Left lobe of liver (tissue), 2 donors: ENCODE measurements around the gene IVNS1ABP. TPM values are rescaled to one million over a fixed set of nuclear protein-coding genes. Genes with fewer than 3 reads are reported as not detected.
A peak's percentile ranks its signal among the peaks of the same experiment; 100 is the strongest.
"Not testable (repeated sequence)": the region's sequence is repeated elsewhere in the genome, so short reads cannot be mapped to it uniquely, and the experiment has no call there.

ENCODE experiments used
- ATAC-seq: fragments of 200-7000 bp; cut with Tn5 transposase; one replicate; pipeline ENCODE4 v1.9.1; 2020; ENCODE audit warnings: mild to moderate bottlenecking, moderate library complexity
- DNase-seq: peaks from one replicate; pipeline ENCODE4 v3.0.0-alpha.2; 2020; ENCODE audit warnings: low spot score
- total RNA-seq: library from RNA; stranded (reverse); gene quantifications from one replicate; pipeline ENCODE4 v1.2.1, GENCODE V29; 2021
- donor health status: DM: no; HTN: no; CAD: no; lungs with moderate emphysema.
- donor health status: DM: no; HTN: yes; CAD: no.

IVNS1ABP gene
- total RNA-seq, 1 donor from 2014 or later = 23.7 TPM

- DNase-seq (no peak), ATAC-seq (no peak)
Measured at GRCh38 chr1:185337246-185337645, 20.2 kb upstream of the IVNS1ABP start.

GRCh38 chr1:185334182-185334581 lies 17.1 kb upstream of the IVNS1ABP start:
- ATAC-seq (no peak), DNase-seq (no peak)

- ATAC-seq = no peak
- DNase-seq = no peak
Measured at GRCh38 chr1:185328255-185328654, 11.2 kb upstream of the IVNS1ABP start.

- DNase-seq = no peak
- no peak for ATAC-seq
Measured at GRCh38 chr1:185325413-185325812, 8.4 kb upstream of the IVNS1ABP start.

- no peak for ATAC-seq
- no peak for DNase-seq
Measured at GRCh38 chr1:185324118-185324517, 7.1 kb upstream of the IVNS1ABP start.

GRCh38 chr1:185322636-185323035 lies 5.6 kb upstream of the IVNS1ABP start:
- ATAC-seq (no peak), DNase-seq (no peak)

GRCh38 chr1:185321653-185322221 lies 4.7 kb upstream of the IVNS1ABP start:
- not testable (repeated sequence) for ATAC-seq, DNase-seq

- ATAC-seq, DNase-seq: not testable (repeated sequence)
Measured at GRCh38 chr1:185321104-185321503, 4.1 kb upstream of the IVNS1ABP start.

GRCh38 chr1:185319139-185319475 lies 2.1 kb upstream of the IVNS1ABP start:
- DNase-seq (no peak), ATAC-seq (no peak)

GRCh38 chr1:185318431-185319138 lies 1.5 kb upstream of the IVNS1ABP start:
- no peak for DNase-seq

GRCh38 chr1:185317886-185318310 lies 855 bp upstream of the IVNS1ABP start:
- ATAC-seq (no peak), DNase-seq (peak; percentile 49)

More at GRCh38 chr1:185318431-185319138, 1.5 kb upstream of the IVNS1ABP start:
- no peak for ATAC-seq

GRCh38 chr1:185316163-185317033 lies 645 bp downstream of the IVNS1ABP start:
- peak; percentile 79 for ATAC-seq
- peak; percentile 96 for DNase-seq

- DNase-seq (peak; percentile 78), ATAC-seq (peak; percentile 43)
Measured at GRCh38 chr1:185315445-185316071, 1.5 kb downstream of the IVNS1ABP start.

- no peak for ATAC-seq
- no peak for DNase-seq
Measured at GRCh38 chr1:185314411-185314810, 2.6 kb downstream of the IVNS1ABP start.

GRCh38 chr1:185312361-185313138 lies 4.5 kb downstream of the IVNS1ABP start:
- ATAC-seq (no peak), DNase-seq (no peak)

GRCh38 chr1:185311589-185312225 lies 5.3 kb downstream of the IVNS1ABP start:
- DNase-seq (no peak), ATAC-seq (no peak)

- ATAC-seq (no peak), DNase-seq (no peak)
Measured at GRCh38 chr1:185309566-185309965, 7.5 kb downstream of the IVNS1ABP start.

GRCh38 chr1:185308126-185308525 lies 8.9 kb downstream of the IVNS1ABP start:
- DNase-seq = no peak

GRCh38 chr1:185305419-185305818 lies 11.6 kb downstream of the IVNS1ABP start:
- DNase-seq = peak; percentile 63
- ATAC-seq = peak; percentile 98

More at GRCh38 chr1:185308126-185308525, 8.9 kb downstream of the IVNS1ABP start:
- ATAC-seq = no peak

GRCh38 chr1:185300152-185300551 lies 16.9 kb downstream of the IVNS1ABP start:
- no peak for DNase-seq
- ATAC-seq = no peak
